Measurements from ENCODE around the gene GCNT2.
"Not testable (repeated sequence)": the region's sequence is repeated elsewhere in the genome, so short reads cannot be mapped to it uniquely, and the experiment has no call there.

GCNT2 gene

GRCh38 chr6:10580570-10580969 lies 59.4 kb downstream of the GCNT2 start:
- DNase-seq (ENCODE audit: low spot score) = no peak

GRCh38 chr6:10581402-10581801 lies 60.3 kb downstream of the GCNT2 start:
- DNase-seq (ENCODE audit: low spot score) = not testable (repeated sequence)

GRCh38 chr6:10582774-10583508 lies 61.8 kb downstream of the GCNT2 start:
- no peak for DNase-seq (ENCODE audit: low spot score)

- no peak for DNase-seq (ENCODE audit: low spot score)
Measured at GRCh38 chr6:10583509-10583901, 62.4 kb downstream of the GCNT2 start.

- no peak for DNase-seq (ENCODE audit: low spot score)
Measured at GRCh38 chr6:10584607-10585006, 63.5 kb downstream of the GCNT2 start.

- no peak for DNase-seq (ENCODE audit: low spot score)
Measured at GRCh38 chr6:10585209-10585845, 64.2 kb downstream of the GCNT2 start.

GRCh38 chr6:10586302-10586701 lies 65.2 kb downstream of the GCNT2 start:
- DNase-seq (ENCODE audit: low spot score) = no peak

- DNase-seq (ENCODE audit: low spot score) = no peak
Measured at GRCh38 chr6:10587656-10588406, 66.7 kb downstream of the GCNT2 start.

GRCh38 chr6:10588562-10589428 lies 67.6 kb downstream of the GCNT2 start:
- no peak for DNase-seq (ENCODE audit: low spot score)

GRCh38 chr6:10589429-10589727 lies 68.2 kb downstream of the GCNT2 start:
- no peak for DNase-seq (ENCODE audit: low spot score)

- DNase-seq (ENCODE audit: low spot score) = no peak
Measured at GRCh38 chr6:10589983-10590382, 68.8 kb downstream of the GCNT2 start.

GRCh38 chr6:10591422-10592160 lies 70.4 kb downstream of the GCNT2 start:
- DNase-seq (ENCODE audit: low spot score) = no peak

GRCh38 chr6:10595731-10596664 lies 74.8 kb downstream of the GCNT2 start:
- DNase-seq (ENCODE audit: low spot score) = no peak

- no peak for DNase-seq (ENCODE audit: low spot score)
Measured at GRCh38 chr6:10597499-10598001, 76.4 kb downstream of the GCNT2 start.

GRCh38 chr6:10598084-10598960 lies 77.2 kb downstream of the GCNT2 start:
- DNase-seq (ENCODE audit: low spot score) = no peak

GRCh38 chr6:10599046-10599445 lies 77.9 kb downstream of the GCNT2 start:
- no peak for DNase-seq (ENCODE audit: low spot score)

GRCh38 chr6:10600681-10601080 lies 79.5 kb downstream of the GCNT2 start:
- not testable (repeated sequence) for DNase-seq (ENCODE audit: low spot score)

- DNase-seq (ENCODE audit: low spot score) = no peak
Measured at GRCh38 chr6:10603219-10603618, 82.1 kb downstream of the GCNT2 start.

GRCh38 chr6:10609038-10609437 lies 87.9 kb downstream of the GCNT2 start:
- no peak for DNase-seq (ENCODE audit: low spot score)
